ENCODE measurements around the gene FLNB.

The FLNB gene

DNA sequence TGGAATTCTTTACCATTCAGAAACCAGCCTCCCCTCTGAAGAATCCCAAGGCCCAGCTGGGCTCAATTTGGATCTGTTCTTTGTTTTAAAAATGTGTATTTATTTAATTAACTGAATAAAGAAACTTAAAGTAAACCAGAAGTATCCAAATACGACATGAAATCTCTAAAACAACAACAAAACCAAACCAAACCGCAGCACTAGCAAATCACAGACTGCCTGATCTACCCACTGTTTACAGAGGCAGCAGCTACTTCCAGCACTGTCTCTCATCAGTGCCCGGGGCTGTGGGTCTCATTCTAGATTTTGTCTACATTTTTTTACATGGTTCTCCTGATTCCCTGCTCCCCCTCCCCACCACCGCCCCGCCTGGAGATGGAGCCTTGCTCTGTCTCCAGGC, 2.3 kb downstream of the FLNB start:
- no peak for DNase-seq

GRCh38 chr3:58011580-58011979, 3.4 kb downstream of the FLNB start:
- DNase-seq: no peak

DNA sequence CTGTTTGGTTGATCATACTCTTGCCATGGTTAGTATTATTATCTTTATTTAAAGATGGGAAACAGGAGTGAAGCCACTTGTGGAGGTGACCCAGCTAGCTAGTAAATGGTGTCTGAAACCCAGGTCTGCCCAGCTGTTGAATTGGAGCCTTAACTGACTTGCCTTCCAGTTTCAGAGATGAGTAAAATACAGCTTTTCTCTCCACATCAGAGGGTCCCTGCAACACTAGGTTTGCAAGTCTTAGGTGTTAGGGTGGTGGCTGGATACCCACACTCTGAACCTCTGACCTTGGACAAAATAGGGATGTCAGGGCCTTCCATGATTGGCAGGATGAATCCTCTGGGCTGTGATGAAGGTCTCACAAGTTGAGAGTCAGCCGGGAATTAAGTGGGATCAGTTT, 4.1 kb downstream of the FLNB start:
- no peak for DNase-seq

DNA sequence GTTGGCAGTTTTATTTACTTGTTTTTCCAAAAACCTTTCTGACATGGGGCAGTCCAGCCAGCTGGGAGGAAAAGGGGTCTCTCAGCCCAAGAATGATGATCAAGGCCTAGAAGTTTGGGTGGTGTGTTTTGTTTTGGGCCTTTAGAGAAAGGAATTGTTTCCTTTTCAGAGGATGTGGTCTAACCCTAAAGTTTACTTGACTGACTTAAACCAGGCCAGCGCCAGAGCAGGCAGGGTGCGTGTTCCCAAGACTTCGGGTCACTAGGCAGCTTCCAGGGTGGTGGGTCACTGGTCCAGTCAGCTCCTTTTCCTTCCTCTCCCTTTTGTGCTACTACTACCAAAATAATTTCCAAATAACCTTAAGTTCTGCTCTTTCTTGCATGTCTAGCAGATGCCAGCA, 4.9 kb downstream of the FLNB start:
- no peak for DNase-seq

GRCh38 chr3:58013973-58014649, 5.9 kb downstream of the FLNB start:
- no peak for DNase-seq

DNA sequence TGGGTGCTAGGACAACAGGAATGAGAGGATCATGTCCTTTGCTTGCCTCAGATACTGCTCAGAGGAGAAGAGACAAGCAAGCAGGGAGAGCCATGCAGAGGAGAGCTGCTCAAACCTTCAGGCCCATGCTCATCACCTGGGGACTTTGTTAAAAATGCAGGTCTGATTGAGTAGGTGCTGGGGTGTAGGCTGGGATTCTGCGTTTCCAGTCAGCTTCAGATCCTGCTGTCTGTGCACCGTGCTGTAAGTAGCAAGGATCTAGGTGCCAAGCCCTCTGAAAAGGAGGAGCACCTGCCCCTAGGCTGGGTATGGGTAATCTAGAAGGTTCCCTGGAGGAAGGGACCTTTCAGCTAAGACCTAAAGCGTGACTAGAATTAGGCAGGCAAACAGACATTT, 7.3 kb downstream of the FLNB start:
- DNase-seq: no peak

DNA sequence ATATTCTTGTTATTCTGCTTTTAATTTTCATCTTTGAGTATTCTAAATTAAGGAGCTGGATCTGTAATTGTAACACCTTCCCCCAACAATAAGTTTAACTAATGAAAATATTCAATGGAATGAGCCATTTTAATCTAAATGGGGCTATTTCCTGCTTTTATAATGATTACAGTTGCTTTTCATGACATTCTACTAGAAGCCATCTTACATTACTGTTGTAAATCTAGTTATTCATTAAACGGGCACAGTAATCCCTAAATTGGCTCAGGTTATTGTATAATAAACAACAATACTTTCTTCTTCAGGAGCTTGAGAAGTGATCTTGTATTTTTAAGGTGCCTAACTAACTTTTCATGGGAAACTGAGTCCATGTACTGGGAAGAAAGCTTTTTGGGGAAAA, 8.5 kb downstream of the FLNB start:
- no peak for DNase-seq

DNA sequence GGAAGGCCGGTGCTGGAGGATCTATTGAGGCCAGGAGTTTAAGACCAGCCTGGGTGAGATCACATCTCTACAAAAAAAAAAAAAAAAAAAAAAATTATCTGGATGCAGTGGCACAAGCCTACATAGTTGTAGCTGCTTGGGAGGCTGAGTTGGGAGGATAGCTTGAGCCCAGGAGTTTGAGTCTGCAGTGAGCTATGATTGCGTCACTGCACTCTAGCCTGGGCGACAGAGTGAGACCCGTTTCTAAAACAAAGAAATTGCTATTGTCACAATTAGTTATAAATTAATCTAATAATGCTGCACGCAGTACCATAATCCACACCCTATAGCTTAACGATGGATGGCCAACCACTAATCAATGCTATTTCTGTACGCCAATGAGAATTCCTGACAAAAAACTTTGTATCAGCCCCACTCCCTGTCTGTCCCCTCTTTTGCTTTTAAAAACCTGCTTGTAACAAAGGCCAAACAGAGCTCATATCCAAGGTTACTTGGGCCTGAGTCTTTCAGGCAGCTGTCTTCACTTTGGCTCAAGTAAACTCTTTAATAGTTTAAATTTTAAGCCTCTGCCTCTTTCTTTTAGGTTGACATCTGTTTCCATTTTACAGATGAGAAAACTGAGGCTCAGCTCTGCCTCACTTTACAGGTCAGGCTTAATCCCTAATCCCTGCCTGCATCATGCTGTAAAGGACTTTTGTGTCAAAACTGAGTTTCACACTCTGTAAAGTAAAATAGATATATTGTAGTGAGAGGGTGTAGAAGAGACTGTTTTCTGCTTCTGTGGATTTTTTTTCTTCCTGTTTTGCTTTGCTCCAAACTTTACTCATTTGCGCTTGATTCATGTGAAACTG, 10.9 kb downstream of the FLNB start:
- no peak for DNase-seq

DNA sequence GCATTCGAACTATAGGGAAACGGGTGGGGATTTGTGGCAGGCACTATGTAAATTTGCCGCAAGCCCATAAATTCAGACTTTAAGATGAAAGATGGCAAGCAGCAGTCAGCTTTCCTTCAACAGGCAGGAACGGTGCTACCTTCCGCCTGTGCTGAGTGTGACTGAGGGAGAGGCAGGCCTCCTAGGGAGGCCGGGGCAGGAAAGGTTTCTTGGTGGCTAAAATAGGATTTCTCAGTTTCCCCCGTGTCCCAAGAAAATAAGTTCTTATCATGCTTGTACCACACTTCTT, 12.5 kb downstream of the FLNB start:
- no peak for DNase-seq

DNA sequence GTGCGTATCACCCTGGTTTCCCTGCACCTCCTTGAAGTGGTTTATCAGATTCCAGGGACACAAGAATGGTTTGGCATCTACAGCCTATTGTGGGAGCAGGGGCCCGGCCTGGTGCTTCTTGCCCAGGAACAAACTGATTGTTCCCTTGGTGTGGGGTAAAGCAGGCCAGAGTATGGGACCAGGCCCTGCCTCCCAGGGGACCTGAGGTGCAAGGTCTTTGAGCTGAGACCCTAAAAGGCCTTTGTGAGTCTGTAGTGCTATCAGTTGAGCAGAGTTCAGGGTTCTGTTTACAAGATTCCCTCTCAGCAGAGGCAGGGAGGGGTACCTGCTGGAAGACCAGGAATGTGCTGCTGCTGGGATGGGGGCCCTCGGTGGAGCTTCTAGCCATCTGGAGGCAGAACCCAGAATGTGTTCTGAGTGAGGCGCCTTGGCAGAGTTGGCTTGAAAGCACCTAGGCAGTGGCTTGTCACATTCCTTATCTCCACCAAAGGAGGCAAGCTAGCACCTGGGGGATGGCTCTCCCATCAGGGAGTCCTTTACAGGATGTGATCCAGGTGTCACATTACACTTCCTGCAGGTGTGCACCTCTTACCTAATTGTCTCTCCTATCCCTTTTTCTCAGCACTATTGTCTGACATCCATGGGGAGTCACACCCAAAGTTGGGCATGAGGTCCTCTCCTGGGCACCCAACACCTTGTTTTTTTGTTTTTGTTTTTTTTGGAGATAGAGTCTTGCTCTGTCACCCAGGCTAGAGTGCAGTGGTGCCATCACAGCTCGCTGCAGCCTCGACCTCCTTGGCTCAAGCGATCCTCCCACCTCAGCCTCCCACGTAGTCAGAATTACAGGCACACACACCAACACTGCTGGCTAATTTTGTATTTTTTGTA, 13.1 kb downstream of the FLNB start:
- DNase-seq: no peak

GRCh38 chr3:58021962-58022361, 13.7 kb downstream of the FLNB start:
- DNase-seq: no peak

GRCh38 chr3:58022490-58022889, 14.3 kb downstream of the FLNB start:
- no peak for DNase-seq

DNA sequence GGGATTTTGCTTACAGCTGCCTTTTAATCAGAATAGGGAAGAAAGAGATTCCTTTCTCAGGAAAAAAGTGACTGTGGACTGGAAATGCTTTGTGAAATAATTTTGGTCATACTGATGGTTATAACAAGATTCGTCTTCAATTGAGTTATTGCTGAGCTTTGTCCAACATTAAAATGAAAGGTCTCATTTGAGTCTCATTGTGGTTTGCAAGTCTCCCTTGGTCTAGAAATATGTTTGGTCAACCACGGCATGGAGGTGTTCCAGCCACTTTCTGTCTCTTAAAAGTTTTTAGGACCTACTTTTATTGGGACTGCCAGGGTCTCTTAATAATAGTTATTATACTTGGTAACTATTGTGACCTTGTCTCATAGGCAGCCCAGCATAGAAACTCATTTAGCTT, 15.3 kb downstream of the FLNB start:
- DNase-seq: no peak

- no peak for DNase-seq
Observed at GRCh38 chr3:58025406-58025805, 17.2 kb downstream of the FLNB start.

DNA sequence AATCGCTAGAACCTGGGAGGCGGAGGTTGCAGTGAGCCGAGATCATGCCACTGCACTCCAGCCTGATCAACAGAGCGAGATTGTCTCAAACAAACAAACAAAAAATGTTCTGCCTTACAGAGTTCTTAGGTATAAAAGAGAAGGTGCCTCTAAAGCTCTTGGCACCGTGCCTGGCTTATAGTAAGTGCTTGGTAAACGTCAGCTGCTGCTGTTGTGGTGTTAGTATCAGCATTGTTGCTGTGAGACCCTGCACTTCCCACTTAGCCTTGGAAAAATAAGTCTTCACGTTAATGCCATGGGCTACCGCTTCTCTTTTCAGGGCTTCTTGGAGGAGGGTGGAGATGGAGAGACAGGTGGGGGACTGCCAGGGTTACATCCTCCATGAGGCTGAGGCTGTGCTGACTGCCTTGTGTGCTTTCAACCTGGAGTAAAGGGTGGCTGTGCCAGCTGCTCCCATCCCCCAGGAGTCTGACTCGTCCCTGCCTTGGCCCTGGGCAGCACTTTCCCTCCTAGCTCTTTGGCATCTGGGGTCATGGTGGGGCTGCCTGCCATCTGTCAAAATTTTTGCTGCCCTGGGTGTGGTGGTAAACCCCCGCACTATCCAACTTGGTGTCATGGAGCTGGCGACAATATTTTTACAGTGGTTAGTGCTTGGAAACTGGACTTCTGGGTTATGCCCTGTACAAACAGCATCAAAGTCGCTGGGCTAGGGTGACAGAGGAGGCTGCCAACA, 17.8 kb downstream of the FLNB start:
- peak; percentile 40 for DNase-seq

GRCh38 chr3:58026598-58026997, 18.4 kb downstream of the FLNB start:
- DNase-seq: no peak

GRCh38 chr3:58027704-58028317, 19.6 kb downstream of the FLNB start:
- no peak for DNase-seq

- DNase-seq: no peak
Observed at GRCh38 chr3:58028902-58029301, 20.7 kb downstream of the FLNB start.

DNA sequence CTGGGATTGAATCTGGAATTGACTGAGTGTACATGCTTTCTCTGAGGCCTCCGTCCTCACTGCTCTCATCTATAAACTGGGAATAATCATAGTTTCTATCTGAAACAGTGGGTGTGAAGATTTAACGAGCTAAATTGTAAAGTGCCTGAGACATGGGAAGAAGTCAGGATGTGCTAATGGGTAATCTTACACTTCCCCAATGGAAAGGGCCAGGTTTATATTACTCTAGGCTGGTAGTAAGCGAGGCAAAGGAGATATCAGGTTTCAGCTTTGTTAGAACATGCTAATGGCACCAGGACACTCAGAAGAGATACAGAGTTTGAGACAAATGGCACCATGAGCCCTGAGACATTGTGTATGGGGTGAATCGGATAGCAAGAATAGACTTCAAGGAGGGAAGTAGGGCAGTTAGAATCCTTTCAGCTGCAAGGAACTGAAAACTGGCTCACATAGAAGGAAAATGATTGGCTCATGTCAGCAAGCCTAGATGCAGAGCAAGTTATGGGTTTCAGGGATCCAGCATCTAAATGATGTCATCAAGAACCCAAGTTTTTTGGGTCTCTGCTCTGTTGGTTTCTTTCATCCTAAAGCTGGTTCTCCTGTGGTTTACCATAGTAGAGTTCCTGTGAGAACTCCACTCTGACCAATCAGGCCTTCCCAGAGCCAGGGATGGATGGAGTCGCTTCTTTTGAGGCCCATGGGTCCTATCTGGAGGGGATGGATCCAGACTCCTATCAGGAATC, 21.8 kb downstream of the FLNB start:
- DNase-seq: no peak

DNA sequence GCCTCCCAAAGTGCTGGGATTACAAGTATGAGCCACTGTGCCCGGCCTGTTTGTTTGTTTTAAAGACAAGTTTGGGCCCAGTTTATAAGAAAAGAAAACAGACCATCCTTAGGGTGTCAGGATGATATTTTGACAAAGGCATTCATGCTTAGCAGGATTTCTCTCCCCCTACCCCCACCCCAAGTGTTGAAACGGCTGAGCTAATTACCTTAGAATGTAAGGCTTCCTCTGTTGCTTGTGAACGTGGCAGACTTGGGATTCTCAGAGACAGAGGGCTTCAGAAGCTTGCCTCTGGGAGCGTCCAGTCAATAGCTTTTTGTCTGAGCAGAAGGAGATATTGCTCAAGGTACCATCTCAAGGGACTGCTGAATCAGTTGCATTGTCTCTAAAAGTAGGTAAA, 24.0 kb downstream of the FLNB start:
- DNase-seq: no peak

- no peak for DNase-seq
Observed at GRCh38 chr3:58034738-58035523, 26.7 kb downstream of the FLNB start.
